Small intestine (tissue), 7 donors: ENCODE measurements around the gene VTI1A. TPM values are rescaled to one million over a fixed set of nuclear protein-coding genes. Genes with fewer than 3 reads are reported as not detected.
"Not testable (repeated sequence)": the region's sequence is repeated elsewhere in the genome, so short reads cannot be mapped to it uniquely, and the experiment has no call there.

Experiments used
- DNase-seq, 2 donors: peaks; one replicate each; pipeline versions ENCODE4 v3.0.0 to v3.0.0-alpha.2; 2013
- FAIRE-seq: peaks from 2 replicates; lab custom pipeline; 2012; peaks lifted over from hg19 to GRCh38; lab: Jason Lieb, UNC
- H3K27ac ChIP-seq, 3 donors: one replicate each; pipeline ENCODE4 v1.5.1; 2013; ENCODE audit warnings: low read length in 2 of 3, mild to moderate bottlenecking in 2 of 3, control low read depth in 1 of 3, inconsistent platforms in 1 of 3, low read depth in 1 of 3, moderate library complexity in 1 of 3
- H3K27me3 ChIP-seq, 3 donors: one replicate each; pipeline ENCODE4 v1.6.1; 2013; ENCODE audit warnings: low read length in 3 of 3, inconsistent platforms in 1 of 3; ENCODE audit not compliant: control insufficient read depth in 3 of 3, insufficient read depth in 3 of 3
- H3K36me3 ChIP-seq, 3 donors: one replicate each; pipeline ENCODE4 v1.6.1; 2013; ENCODE audit warnings: low read length in 3 of 3, inconsistent platforms in 1 of 3, low read depth in 1 of 3, mild to moderate bottlenecking in 1 of 3, moderate library complexity in 1 of 3; ENCODE audit not compliant: control insufficient read depth in 3 of 3, insufficient read depth in 2 of 3
- H3K4me1 ChIP-seq, 3 donors: one replicate each; pipeline ENCODE4 v1.6.1; 2013; ENCODE audit warnings: low read length in 2 of 3, inconsistent platforms in 1 of 3, low read depth in 1 of 3, mild to moderate bottlenecking in 1 of 3, moderate library complexity in 1 of 3; ENCODE audit not compliant: control insufficient read depth in 3 of 3, insufficient read depth in 2 of 3
- H3K4me3 ChIP-seq, 3 donors: one replicate each; pipeline ENCODE4 v1.5.1; 2013; ENCODE audit warnings: low read length in 3 of 3, control low read depth in 1 of 3, inconsistent platforms in 1 of 3, low read depth in 1 of 3, mild to moderate bottlenecking in 1 of 3, moderate library complexity in 1 of 3
- H3K9me3 ChIP-seq, 2 donors: one replicate each; pipeline ENCODE4 v1.6.1; 2013; ENCODE audit warnings: low read depth in 1 of 2, low read length in 1 of 2; ENCODE audit not compliant: control insufficient read depth in 2 of 2, insufficient read depth in 1 of 2
- whole genome bisulfite sequencing, 3 donors: extraction: QIAGEN DNeasy Blood & Tissue Kit; methylation state at CpG; one replicate each; pipeline ENCODE4 v1.1.7; 2013; 5-methylcytosine and 5-hydroxymethylcytosine counted together
- polyA plus RNA-seq, 4 donors: library from polyadenylated mRNA; stranded (reverse) in 3 of 4; unstranded in 1 of 4; fragments of 200-250 nt in 3 of 4; fragments of 120-200 nt in 1 of 4; gene quantifications; one replicate each; pipeline versions ENCODE4 v1.2.1 to v1.2.3, GENCODE V29; 2013
- donor health status: healthy with polysubstance abuse.
- donor health status: control.
- donor health status: control.
- donor health status: Bipolar disorder and iron deficiency.
- donor health status: healthy.

Gene VTI1A
- polyA plus RNA-seq, 4 donors = 13.8 to 16.8 (median 16.0) TPM

GRCh38 chr10:112863461-112863860, 416.4 kb downstream of the VTI1A start:
- not testable (repeated sequence) for H3K4me3 ChIP-seq, H3K36me3 ChIP-seq, H3K27me3 ChIP-seq, H3K27ac ChIP-seq, DNase-seq, H3K4me1 ChIP-seq, FAIRE-seq
- WGBS, 3 donors = 82 to 88% (median 85%) methylated on average over 2 of the region's 2 CpGs
- H3K9me3 ChIP-seq = peaks cover 0 to 13% of the 10 kb centered on the region in 2 donors

Other genes with a start within 250 kb of the VTI1A start
- under 1 TPM in 2 of 4 donors, not detected in 2; 0.03 to 0.18 TPM for gene TECTB, start 163.8 kb upstream of the VTI1A start, polyA plus RNA-seq
- gene ACSL5, start 73.1 kb upstream of the VTI1A start, polyA plus RNA-seq = 100 to 1,000 TPM; 163 to 425 (median 292) TPM
- gene ZDHHC6, start 301 bp upstream of the VTI1A start, polyA plus RNA-seq = 10 to 100 TPM; 39.1 to 79.8 (median 50.7) TPM